ENCODE results near the gene ZNF670.
"Not testable (repeated sequence)": the region's sequence is repeated elsewhere in the genome, so short reads cannot be mapped to it uniquely, and the experiment has no call there.

ZNF670 gene

DNA sequence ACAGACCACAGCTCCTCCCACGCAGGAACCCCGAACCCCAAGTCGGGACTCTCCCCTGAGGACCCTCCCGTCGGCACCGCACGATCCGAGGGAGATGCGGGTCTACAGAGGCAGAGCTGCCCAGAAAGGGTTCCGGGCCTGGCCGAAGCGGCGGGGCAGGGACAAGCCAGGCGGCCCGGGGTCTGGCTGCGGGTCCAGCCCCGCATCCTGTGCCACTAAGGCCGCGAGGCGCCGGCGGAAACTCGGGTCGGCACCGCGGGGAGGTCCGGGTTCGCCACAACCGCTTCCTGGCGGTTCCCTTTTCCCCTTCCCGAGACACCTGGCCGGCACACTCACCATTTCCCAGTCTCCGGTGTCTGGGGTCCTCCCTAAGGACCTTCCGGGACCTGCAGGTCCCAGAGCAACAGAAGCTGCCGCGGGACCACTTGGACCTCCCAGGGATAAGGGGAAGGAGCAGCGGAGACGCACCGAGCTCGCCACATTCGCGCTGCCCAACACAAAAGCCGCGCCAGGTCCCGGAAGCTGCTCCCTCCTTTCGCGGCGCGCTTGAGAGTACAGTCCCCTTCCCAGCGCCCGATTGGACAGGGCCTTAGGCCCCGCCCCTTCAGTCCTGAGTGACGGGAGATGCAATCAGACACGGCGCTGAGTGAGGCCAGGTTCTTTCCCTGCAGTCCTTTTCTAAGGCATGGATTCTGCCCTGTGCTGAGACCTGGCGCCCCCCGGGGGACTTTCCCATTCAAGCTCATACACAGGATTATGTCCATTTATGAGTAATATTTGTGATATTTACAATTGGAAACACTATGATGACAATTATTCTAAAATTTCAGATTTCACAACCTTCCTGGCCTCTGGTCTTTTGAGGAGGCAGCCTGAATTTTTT, at the start of gene ZNF670:
TSS of gene ZNF670 (minus strand) at position 554 of the 883 bp plus-strand sequence. CDS start at position 339, 215 bp downstream.
- TF ChIP-seq, protein P1, sequence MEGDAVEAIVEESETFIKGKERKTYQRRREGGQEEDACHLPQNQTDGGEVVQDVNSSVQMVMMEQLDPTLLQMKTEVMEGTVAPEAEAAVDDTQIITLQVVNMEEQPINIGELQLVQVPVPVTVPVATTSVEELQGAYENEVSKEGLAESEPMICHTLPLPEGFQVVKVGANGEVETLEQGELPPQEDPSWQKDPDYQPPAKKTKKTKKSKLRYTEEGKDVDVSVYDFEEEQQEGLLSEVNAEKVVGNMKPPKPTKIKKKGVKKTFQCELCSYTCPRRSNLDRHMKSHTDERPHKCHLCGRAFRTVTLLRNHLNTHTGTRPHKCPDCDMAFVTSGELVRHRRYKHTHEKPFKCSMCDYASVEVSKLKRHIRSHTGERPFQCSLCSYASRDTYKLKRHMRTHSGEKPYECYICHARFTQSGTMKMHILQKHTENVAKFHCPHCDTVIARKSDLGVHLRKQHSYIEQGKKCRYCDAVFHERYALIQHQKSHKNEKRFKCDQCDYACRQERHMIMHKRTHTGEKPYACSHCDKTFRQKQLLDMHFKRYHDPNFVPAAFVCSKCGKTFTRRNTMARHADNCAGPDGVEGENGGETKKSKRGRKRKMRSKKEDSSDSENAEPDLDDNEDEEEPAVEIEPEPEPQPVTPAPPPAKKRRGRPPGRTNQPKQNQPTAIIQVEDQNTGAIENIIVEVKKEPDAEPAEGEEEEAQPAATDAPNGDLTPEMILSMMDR (IDR thresholded peaks at IDR 0.05; ENCODE audit: control extremely low read depth, extremely low read depth, low read depth, missing control alignments) = no peak
- ChIA-PET POLR2A (no interaction called here), CTCF (interaction anchor here (0.9 to 1.6 kb wide), 5 partner anchors 23 to 132 kb away, joined by 3 to 4 read pairs (median 3); no protein-coding TSS in a partner anchor)
- DNase-seq (ENCODE audit: extremely low spot score) = peak; percentile 95

- POLR2A ChIA-PET; DNase-seq (ENCODE audit: extremely low spot score); CTCF ChIA-PET: not testable (repeated sequence)
These were observed 49.1 kb upstream of the ZNF670 start for GRCh38 chr1:247127519-247128282.

DNA sequence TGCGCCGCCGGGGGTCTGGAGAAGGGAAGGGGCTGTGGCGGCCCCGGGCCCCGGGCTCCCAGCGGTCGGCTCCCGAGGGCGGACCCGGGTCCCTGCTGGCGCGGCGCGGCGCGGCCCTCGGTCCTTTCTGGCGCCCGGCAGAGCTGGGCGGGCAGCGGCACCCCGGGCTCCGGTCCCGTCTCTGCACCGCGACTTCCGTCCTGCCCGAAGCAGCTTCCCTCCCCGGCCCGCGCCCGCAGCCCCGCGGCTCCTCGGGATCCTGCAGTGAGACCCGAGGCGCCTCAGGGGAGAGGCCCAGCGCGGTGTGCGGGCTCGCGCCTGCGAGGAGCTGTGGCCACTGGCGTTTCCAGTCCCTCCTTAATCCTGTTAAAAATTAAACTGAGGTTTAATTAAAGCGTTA, 48.0 kb upstream of the ZNF670 start:
- CTCF ChIA-PET; DNase-seq (ENCODE audit: extremely low spot score); POLR2A ChIA-PET: not testable (repeated sequence)

- DNase-seq (ENCODE audit: extremely low spot score); CTCF ChIA-PET; POLR2A ChIA-PET: not testable (repeated sequence)
These were observed 47.6 kb upstream of the ZNF670 start for GRCh38 chr1:247126166-247126565.

DNA sequence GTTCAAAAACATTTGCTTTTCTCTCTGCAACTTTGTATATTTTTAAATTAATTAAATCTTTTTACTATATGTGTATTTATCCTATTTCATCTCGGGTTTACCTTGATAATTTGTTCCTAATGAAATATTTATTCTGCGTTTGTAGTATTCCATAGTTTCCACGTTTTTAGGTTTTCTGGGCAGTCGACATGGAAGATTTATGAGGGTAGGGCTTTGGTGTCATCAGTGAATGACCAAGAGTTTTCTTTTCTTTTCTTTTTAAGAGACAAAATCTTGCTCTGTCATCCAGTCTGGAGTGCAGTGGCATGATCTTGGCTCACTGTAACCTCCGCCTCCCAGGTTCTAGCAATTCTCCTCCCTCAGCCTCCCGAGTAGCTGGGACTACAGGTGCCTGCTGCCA, 42.8 kb upstream of the ZNF670 start:
- TF ChIP-seq, protein P1 (IDR thresholded peaks at IDR 0.05; ENCODE audit: control extremely low read depth, extremely low read depth, low read depth, missing control alignments) = no peak
- ChIA-PET POLR2A (no interaction called here), CTCF (no interaction called here)
- no peak for DNase-seq (ENCODE audit: extremely low spot score)

DNA sequence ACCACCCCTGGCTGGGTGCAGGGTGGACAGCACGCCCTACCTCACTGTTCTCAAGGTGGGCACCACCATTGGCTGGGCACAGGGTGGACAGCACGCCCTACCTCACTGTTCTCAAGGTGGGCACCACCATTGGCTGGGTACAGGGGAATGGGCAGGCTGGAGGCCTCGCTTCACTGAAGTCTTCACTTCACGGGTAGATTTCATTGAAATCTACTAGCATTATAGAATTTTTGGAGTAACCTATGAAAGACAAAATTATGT, 41.7 kb upstream of the ZNF670 start:
- POLR2A ChIA-PET; DNase-seq (ENCODE audit: extremely low spot score): not testable (repeated sequence)
- CTCF ChIA-PET = interaction anchor here (1.7 kb wide), 1 partner anchor 16 kb away, joined by 4 read pairs; the partner anchor contains the start of gene ZNF669

DNA sequence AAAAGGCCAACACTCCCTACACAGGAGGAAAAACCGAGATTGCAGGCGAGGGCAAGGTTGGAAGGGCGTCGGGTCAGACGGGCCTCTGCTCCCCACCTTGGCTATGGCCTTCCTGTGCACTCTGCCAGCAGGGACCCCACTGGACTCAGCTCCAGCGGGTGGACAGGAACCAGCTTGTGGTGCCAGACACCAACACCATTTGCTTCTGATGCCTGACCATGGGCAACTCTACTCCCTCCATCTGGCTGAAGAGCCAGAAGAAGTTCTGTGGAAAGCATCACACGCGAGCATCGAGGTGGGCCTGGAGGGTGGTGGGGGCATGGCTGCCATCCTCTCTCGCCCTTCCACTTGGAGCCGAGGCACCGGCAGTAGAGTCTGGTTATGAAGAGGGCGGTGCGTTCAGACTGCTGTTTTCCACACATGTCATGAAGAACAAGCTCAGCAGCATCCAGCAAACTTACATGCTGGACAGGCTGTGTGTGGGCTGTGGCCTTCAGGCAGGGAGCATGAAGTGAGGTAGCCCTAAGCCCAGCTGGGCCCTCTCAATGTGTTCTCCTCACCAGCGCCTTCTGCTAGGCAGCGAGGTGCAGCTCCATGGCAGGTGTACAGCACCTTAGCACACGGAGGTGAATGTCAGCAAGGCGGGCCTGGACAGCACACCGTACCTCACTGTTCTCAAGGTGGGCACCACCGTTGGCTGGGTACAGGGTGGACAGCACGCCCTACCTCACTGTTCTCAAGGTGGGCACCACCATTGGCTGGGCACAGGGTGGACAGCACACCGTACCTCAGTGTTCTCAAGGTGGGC, 41.2 kb upstream of the ZNF670 start:
- peak; percentile 17 for DNase-seq (ENCODE audit: extremely low spot score)
- ChIA-PET POLR2A (no interaction called here), CTCF (interaction anchor here (1.0 to 1.7 kb wide), 2 partner anchors 15 to 64 kb away, joined by 4 read pairs; partner anchors contain the start of gene ZNF669)
- TF ChIP-seq, protein P1 (IDR thresholded peaks at IDR 0.05; ENCODE audit: control extremely low read depth, extremely low read depth, low read depth, missing control alignments) = no peak

DNA sequence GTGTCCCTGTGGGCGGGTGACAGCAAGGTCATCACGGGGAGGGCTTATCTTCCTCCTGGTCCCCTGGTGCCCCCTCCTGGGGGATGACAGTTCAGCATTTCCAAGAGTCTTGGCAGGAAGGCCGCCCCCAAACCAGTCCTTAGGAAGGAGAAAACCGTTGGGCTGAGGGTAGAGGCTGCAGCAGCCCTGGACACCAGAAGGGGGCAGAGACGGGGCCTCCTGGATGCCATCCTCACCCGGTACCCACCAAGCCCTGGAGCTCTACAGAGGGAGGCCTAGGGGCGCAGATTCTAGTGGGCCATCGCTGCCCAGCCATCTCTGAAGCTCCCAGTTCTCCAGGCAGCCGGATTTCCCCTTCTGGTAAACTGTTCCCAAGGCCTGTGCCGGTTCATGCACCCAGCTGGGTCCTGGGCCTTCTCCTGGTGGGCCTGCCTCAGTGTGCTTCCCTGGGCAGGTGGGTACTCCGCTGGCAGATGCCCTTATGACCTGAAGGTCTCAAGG, 40.4 kb upstream of the ZNF670 start:
- ChIA-PET POLR2A (no interaction called here), CTCF (interaction anchor here (1.0 to 1.7 kb wide), 2 partner anchors 15 to 65 kb away, joined by 4 read pairs; partner anchors contain the start of gene ZNF669)
- TF ChIP-seq, protein P1 (IDR thresholded peaks at IDR 0.05; ENCODE audit: control extremely low read depth, extremely low read depth, low read depth, missing control alignments) = no peak
- DNase-seq (ENCODE audit: extremely low spot score) = peak; percentile 52

Data from GM10248 (cell line).